OCI-LY7 (cell line): ENCODE results near the gene CPSF3.

Experiments
- EZH2phosphoT487 ChIP-seq: fragments of 200-600 bp; sonication (generic); IDR thresholded peaks from 2 replicates; pipeline ENCODE4 v1.6.1; 2018; ENCODE audit warnings: low read depth, borderline replicate concordance, mild to moderate bottlenecking, mixed run types, antibody characterized with exemption, low read length, moderate library complexity, mixed read lengths
- TF ChIP-seq, protein P1 (sequence below): fragments of 200-600 bp; sonication (generic); conservative IDR thresholded peaks from 2 replicates; pipeline ENCODE4 v1.5.1; 2014; ENCODE audit warnings: mild to moderate bottlenecking, antibody characterized with exemption, low read length, moderate library complexity, mixed read lengths

- TF ChIP-seq, protein P1, sequence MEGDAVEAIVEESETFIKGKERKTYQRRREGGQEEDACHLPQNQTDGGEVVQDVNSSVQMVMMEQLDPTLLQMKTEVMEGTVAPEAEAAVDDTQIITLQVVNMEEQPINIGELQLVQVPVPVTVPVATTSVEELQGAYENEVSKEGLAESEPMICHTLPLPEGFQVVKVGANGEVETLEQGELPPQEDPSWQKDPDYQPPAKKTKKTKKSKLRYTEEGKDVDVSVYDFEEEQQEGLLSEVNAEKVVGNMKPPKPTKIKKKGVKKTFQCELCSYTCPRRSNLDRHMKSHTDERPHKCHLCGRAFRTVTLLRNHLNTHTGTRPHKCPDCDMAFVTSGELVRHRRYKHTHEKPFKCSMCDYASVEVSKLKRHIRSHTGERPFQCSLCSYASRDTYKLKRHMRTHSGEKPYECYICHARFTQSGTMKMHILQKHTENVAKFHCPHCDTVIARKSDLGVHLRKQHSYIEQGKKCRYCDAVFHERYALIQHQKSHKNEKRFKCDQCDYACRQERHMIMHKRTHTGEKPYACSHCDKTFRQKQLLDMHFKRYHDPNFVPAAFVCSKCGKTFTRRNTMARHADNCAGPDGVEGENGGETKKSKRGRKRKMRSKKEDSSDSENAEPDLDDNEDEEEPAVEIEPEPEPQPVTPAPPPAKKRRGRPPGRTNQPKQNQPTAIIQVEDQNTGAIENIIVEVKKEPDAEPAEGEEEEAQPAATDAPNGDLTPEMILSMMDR = no peak
- TF ChIP-seq EZH2phosphoT487 = no peak
Observed at GRCh38 chr2:9400268-9401058, 23.0 kb upstream of the CPSF3 start.
